HTERT RPE-1 (cell line): Measurements from ENCODE around the gene CACNG5.

Experiments
- in situ Hi-C: fragments of 300-500 bp; cut with MboI; formaldehyde crosslinking; loops from 4 replicates; pipeline ENCODE4 v1.14.3; 2020; ENCODE audit warnings: low sequenced_read_pairs

The CACNG5 gene

GRCh38 chr17:66848496-66848895 is 13.6 kb downstream of the CACNG5 start:
- in situ Hi-C loops: no loop called here

GRCh38 chr17:66849032-66849655 is 14.2 kb downstream of the CACNG5 start:
- in situ Hi-C loops: no loop called here

GRCh38 chr17:66849851-66850580 is 15.1 kb downstream of the CACNG5 start:
- in situ Hi-C loops: no loop called here

- in situ Hi-C loops: no loop called here
Observed at GRCh38 chr17:66850692-66851091, 15.8 kb downstream of the CACNG5 start.

GRCh38 chr17:66855204-66855603 is 20.3 kb downstream of the CACNG5 start:
- in situ Hi-C loops: no loop called here

- in situ Hi-C loops: no loop called here
Observed at GRCh38 chr17:66858226-66859083, 23.5 kb downstream of the CACNG5 start.

- in situ Hi-C loops: no loop called here
Observed at GRCh38 chr17:66859353-66859752, 24.4 kb downstream of the CACNG5 start.

GRCh38 chr17:66860204-66860603 is 25.3 kb downstream of the CACNG5 start:
- in situ Hi-C loops: no loop called here

GRCh38 chr17:66863820-66864219 is 28.9 kb downstream of the CACNG5 start:
- in situ Hi-C loops: no loop called here

GRCh38 chr17:66865151-66865550 is 30.2 kb downstream of the CACNG5 start:
- in situ Hi-C loops: no loop called here

- in situ Hi-C loops: no loop called here
Observed at GRCh38 chr17:66873962-66874361, 39.0 kb downstream of the CACNG5 start.

GRCh38 chr17:66884931-66885330 is 50.0 kb downstream of the CACNG5 start:
- in situ Hi-C loops: no loop called here

- in situ Hi-C loops: no loop called here
Observed at GRCh38 chr17:66885417-66885816, 50.5 kb downstream of the CACNG5 start.

- in situ Hi-C loops: no loop called here
Observed at GRCh38 chr17:66889480-66890230, 54.7 kb downstream of the CACNG5 start.

GRCh38 chr17:66892246-66892645 is 57.3 kb downstream of the CACNG5 start:
- in situ Hi-C loops: no loop called here

- in situ Hi-C loops: no loop called here
Observed at GRCh38 chr17:66893382-66893781, 58.5 kb downstream of the CACNG5 start.

GRCh38 chr17:66893863-66894262 is 58.9 kb downstream of the CACNG5 start:
- in situ Hi-C loops: no loop called here

GRCh38 chr17:66897141-66897540 is 62.2 kb downstream of the CACNG5 start:
- in situ Hi-C loops: no loop called here

GRCh38 chr17:66898536-66898935 is 63.6 kb downstream of the CACNG5 start:
- in situ Hi-C loops: no loop called here

GRCh38 chr17:66900126-66901010 is 65.5 kb downstream of the CACNG5 start:
- in situ Hi-C loops: no loop called here
